K562 (cell line): ENCODE data around the gene TUT4. TPM values are rescaled to one million over a fixed set of nuclear protein-coding genes. Genes with fewer than 3 reads are reported as not detected.

Experiments
- ATAC-seq: fragments of 200-7000 bp; cut with Tn5 transposase; 3 replicates; pipeline ENCODE4 v1.9.1; 2020; ENCODE audit warnings: moderate library complexity
- BruUV-seq: library from RNA; stranded (reverse); fragments of 400-500 nt; replicated peaks from 2 replicates; lab custom pipeline; 2021; lab: Mats Ljungman, UMichigan
- CTCF ChIA-PET: fragments of 300-600 bp; formaldehyde crosslinking; extraction: SDS; loops from one replicate; lab custom pipeline; 2021; ENCODE audit warnings: low intra/inter-chr PET ratio; lab: Yijun Ruan, JAX
- POLR2A ChIA-PET: fragments of 300-600, 350-650 bp; sonication (Branson Sonifier 250); formaldehyde crosslinking; extraction: SDS; loops from one replicate; lab custom pipeline; 2021; ENCODE audit warnings: antibody characterized with exemption, inconsistent platforms; lab: Yijun Ruan, JAX
- DNase-seq, 4 experiments: peaks; one replicate each; pipeline versions ENCODE4 v3.0.0 to v3.0.0-alpha.2; 2011 to 2018; ENCODE audit warnings: low spot score in 3 of 4, mixed read lengths in 3 of 4; ENCODE audit errors: extremely low read depth in 1 of 4
- FAIRE-seq: peaks from 2 replicates; lab custom pipeline; 2011; peaks lifted over from hg19 to GRCh38; lab: Jason Lieb, UNC
- H2AFZ ChIP-seq: 2 replicates; pipeline ENCODE4 v1.6.0; 2011; ENCODE audit warnings: low read depth, low read length, control low read depth, inconsistent platforms
- H3K27ac ChIP-seq: fragments of 200-600 bp; 3 replicates; pipeline ENCODE4 v1.8.0; 2011; ENCODE audit warnings: low read depth, mild to moderate bottlenecking, control low read depth, inconsistent platforms, low read length, moderate library complexity, mixed read lengths; ENCODE audit errors: extremely low read depth
- H3K27me3 ChIP-seq, 2 experiments: fragments of 300-600 bp in 1 of 2; 2 replicates in 1 of 2; 3 replicates in 1 of 2; pipeline versions ENCODE4 v1.6.0 to v1.8.0; 2011; ENCODE audit warnings: inconsistent platforms in 2 of 2, low read length in 2 of 2, mild to moderate bottlenecking in 1 of 2, mixed read lengths in 1 of 2, moderate library complexity in 1 of 2; ENCODE audit not compliant: control insufficient read depth in 2 of 2, insufficient read depth in 2 of 2
- H3K36me3 ChIP-seq: fragments of 300-600 bp; 3 replicates; pipeline ENCODE4 v1.8.0; 2011; ENCODE audit warnings: mild to moderate bottlenecking, low read length, inconsistent platforms; ENCODE audit not compliant: control insufficient read depth, insufficient read depth
- H3K4me1 ChIP-seq, 2 experiments: fragments of 200-600 bp in 1 of 2; replicated peaks in 1 of 2; 2 replicates in 1 of 2; 3 replicates in 1 of 2; pipeline versions ENCODE4 v1.5.1 to v1.8.0; 2011; ENCODE audit warnings: inconsistent platforms in 2 of 2, low read length in 2 of 2, mild to moderate bottlenecking in 1 of 2, mixed read lengths in 1 of 2, moderate library complexity in 1 of 2; ENCODE audit not compliant: control insufficient read depth in 2 of 2, insufficient read depth in 2 of 2
- H3K4me2 ChIP-seq: 2 replicates; pipeline ENCODE4 v1.6.1; 2011; ENCODE audit warnings: low read length, control low read depth, inconsistent platforms, mixed read lengths; ENCODE audit not compliant: insufficient read depth
- H3K4me3 ChIP-seq: fragments of 200-600 bp; sonication (generic), shearing (Covaris generic); 2 replicates; pipeline ENCODE4 v1.5.1; 2016; ENCODE audit warnings: control low read depth, inconsistent platforms
- H3K79me2 ChIP-seq: fragments of 200-600 bp; 3 replicates; pipeline ENCODE4 v1.8.0; 2011; ENCODE audit warnings: low read length, inconsistent platforms; ENCODE audit not compliant: control insufficient read depth, insufficient read depth
- H3K9ac ChIP-seq, 2 experiments: 2 replicates each; pipeline versions ENCODE4 v1.6.0 to v1.6.1; 2011; ENCODE audit warnings: low read depth in 2 of 2, low read length in 2 of 2, control low read depth in 1 of 2, inconsistent platforms in 1 of 2, mild to moderate bottlenecking in 1 of 2, mixed read lengths in 1 of 2; ENCODE audit not compliant: insufficient read depth in 1 of 2
- H3K9me1 ChIP-seq: one replicate; pipeline ENCODE4 v1.6.0; 2011; ENCODE audit warnings: inconsistent platforms, mild to moderate bottlenecking, low read length, moderate library complexity; ENCODE audit not compliant: control insufficient read depth, insufficient read depth
- H3K9me3 ChIP-seq: replicated peaks from 2 replicates; pipeline ENCODE4 v1.5.1; 2011; ENCODE audit warnings: low read depth, low read length, inconsistent platforms; ENCODE audit not compliant: control insufficient read depth, insufficient read depth
- H4K20me1 ChIP-seq: replicated peaks from 2 replicates; pipeline ENCODE4 v1.6.1; 2011; ENCODE audit warnings: low read length, inconsistent platforms, mixed read lengths; ENCODE audit not compliant: control insufficient read depth, insufficient read depth
- ATF1 ChIP-seq, 2 experiments: fragments of 450-650 bp in 1 of 2; IDR thresholded peaks; 2 replicates each; pipeline ENCODE4 v1.6.1; 2016; ENCODE audit warnings: missing compliant biosample characterization in 1 of 2, missing genetic modification characterization in 1 of 2
- BMI1 ChIP-seq: fragments of 150-350 bp; IDR thresholded peaks from 2 replicates; pipeline ENCODE4 v1.6.1; 2014; ENCODE audit warnings: low read length
- CREM ChIP-seq: IDR thresholded peaks from 2 replicates; pipeline ENCODE4 v1.6.1; 2014; ENCODE audit warnings: antibody characterized with exemption, low read depth
- DPF2 ChIP-seq: fragments of 450-650 bp; IDR thresholded peaks from 2 replicates; pipeline ENCODE4 v1.6.1; 2016
- EHMT2 ChIP-seq: fragments of 450-650 bp; IDR thresholded peaks from 2 replicates; pipeline ENCODE4 v1.6.1; 2018; ENCODE audit warnings: antibody characterized with exemption
- EWSR1 ChIP-seq: fragments of 450-650 bp; IDR thresholded peaks from 2 replicates; pipeline ENCODE4 v1.6.1; 2018; ENCODE audit warnings: borderline replicate concordance, mild to moderate bottlenecking, low read depth, moderate library complexity; ENCODE audit not compliant: partially characterized antibody
- FOXJ2 ChIP-seq: fragments of 200-800 bp; sonication (Bioruptor generic); IDR thresholded peaks from 2 replicates; pipeline ENCODE4 v1.6.1; 2016; ENCODE audit warnings: missing genetic modification characterization, missing compliant biosample characterization
- FOXK2 ChIP-seq, 2 experiments: fragments of 450-650 bp; IDR thresholded peaks in 1 of 2; conservative IDR thresholded peaks in 1 of 2; 2 replicates each; pipeline ENCODE4 v1.6.1; 2016; ENCODE audit warnings: low read depth in 2 of 2, mild to moderate bottlenecking in 1 of 2
- GMEB1 ChIP-seq: fragments of 250-450 bp; sonication (Bioruptor Pico); IDR thresholded peaks from 2 replicates; pipeline ENCODE4 v1.4.0; 2020; ENCODE audit warnings: mild to moderate bottlenecking
- HDAC1 ChIP-seq, 2 experiments: fragments of 450-650 bp; IDR thresholded peaks; 2 replicates each; pipeline ENCODE4 v1.6.1; 2016 to 2017; ENCODE audit warnings: inconsistent platforms in 1 of 2, mild to moderate bottlenecking in 1 of 2, moderate library complexity in 1 of 2
- KDM1A ChIP-seq, 2 experiments: fragments of 450-650 bp; IDR thresholded peaks; 2 replicates each; pipeline ENCODE4 v1.6.1; 2016; ENCODE audit warnings: mild to moderate bottlenecking in 2 of 2
- LEF1 ChIP-seq: fragments of 450-650 bp; IDR thresholded peaks from 2 replicates; pipeline ENCODE4 v1.6.1; 2016; ENCODE audit warnings: mild to moderate bottlenecking
- SOX6 ChIP-seq: fragments of 450-650 bp; IDR thresholded peaks from 2 replicates; pipeline ENCODE4 v1.6.1; 2014; ENCODE audit warnings: mild to moderate bottlenecking
- ZBTB2 ChIP-seq: fragments of 450-650 bp; IDR thresholded peaks from 2 replicates; pipeline ENCODE4 v1.6.1; 2016; ENCODE audit warnings: antibody characterized with exemption
- ZKSCAN8 ChIP-seq: fragments of 200-800 bp; sonication (Bioruptor generic); IDR thresholded peaks from 2 replicates; pipeline ENCODE4 v1.6.1; 2016; ENCODE audit warnings: missing genetic modification characterization, missing compliant biosample characterization
- ZNF174 ChIP-seq: fragments of 250-450 bp; sonication (Bioruptor Pico); IDR thresholded peaks from 2 replicates; pipeline ENCODE4 v1.4.0; 2020; ENCODE audit warnings: mild to moderate bottlenecking
- ZNF398 ChIP-seq: fragments of 250-450 bp; sonication (Bioruptor Pico); IDR thresholded peaks from 2 replicates; pipeline ENCODE4 v1.8.0; 2021; ENCODE audit warnings: moderate library complexity, mild to moderate bottlenecking, inconsistent platforms
- WGBS: fragments of 100-300 bp; shearing (Covaris generic); methylation state at CpG from one replicate; pipeline ENCODE4 v1.1.6; 2016; ENCODE audit warnings: low coverage, mixed read lengths; ENCODE audit not compliant: insufficient coverage; ENCODE audit errors: missing lambda C conversion rate; 5-methylcytosine and 5-hydroxymethylcytosine counted together
- in situ Hi-C: fragments of 300-500 bp; cut with MboI; formaldehyde crosslinking; loops from 4 replicates; pipeline ENCODE4 v1.15.0; 2018; ENCODE audit warnings: inconsistent platforms, mixed read lengths
- intact Hi-C: fragments of 100-400 bp; cut with micrococcal nuclease; formaldehyde crosslinking; loops from 2 replicates; pipeline ENCODE4 v1.14.2; 2022
- polyA plus RNA-seq, 8 experiments: library from polyadenylated mRNA; depleted of rRNA in 4 of 8; stranded (reverse) in 5 of 8; unstranded in 3 of 8; fragments of >200 nt; fragmentation: Nextera tagmentation in 2 of 8; fragmentation: Illumina TruSeq in 1 of 8; extraction: Ambion mirVana in 2 of 8; extraction: Trizol in 1 of 8; gene quantifications; 2 replicates each; pipeline versions ENCODE4 v1.2.1 to v1.2.3, GENCODE V29; 2011 to 2014; ENCODE audit warnings: inconsistent platforms in 1 of 8, missing spikeins in 1 of 8
- total RNA-seq, 7 experiments: library from RNA; depleted of rRNA in 6 of 7; stranded (reverse); fragments of >200 nt in 6 of 7; fragmentation: Illumina TruSeq in 2 of 7; extraction: Trizol in 2 of 7; gene quantifications; 2 replicates each; pipeline versions ENCODE4 v1.2.1 to v1.2.3, GENCODE V29; 2011 to 2021; ENCODE audit warnings: low replicate concordance in 1 of 7

Gene TUT4
- total and polyA plus RNA-seq, 9 of the 15 experiments (the other 6 are each of a cell fraction or from before 2014, with no cell fraction given), result 15.8 to 53.5 (median 36.7) TPM

- H3K27me3 ChIP-seq, result no peaks in the 10 kb centered on the region
- in situ Hi-C loops (no loop called here), intact Hi-C loops (loop anchor here (1.0 to 5.0 kb wide), 4 partner anchors 19 to 495 kb away; partner anchors contain the start of genes BTF3L4 and TXNDC12)
- H3K27ac ChIP-seq, result peak overlapping the region; percentile 87
- H3K9me3 ChIP-seq, result no peaks in the 10 kb centered on the region
- DNase-seq (peak; percentile 35 to 76 (median 48)), ATAC-seq (peak; percentile 63), FAIRE-seq (no peak)
- WGBS, result under 1% methylated on average over 14 of the region's 14 CpGs
- peak overlapping the region; percentile 77 for H3K4me3 ChIP-seq
- H3K4me2 ChIP-seq, result peak overlapping the region; percentile 96
- H3K79me2 ChIP-seq, result peaks cover 56% of the 10 kb centered on the region
- ChIA-PET CTCF (interaction anchor here (0.5 to 0.8 kb wide), 2 partner anchors 16 to 134 kb away, joined by 4 to 5 read pairs; no protein-coding TSS in a partner anchor), POLR2A (no interaction called here)
- peak overlapping the region; percentile 91 for H2AFZ ChIP-seq
- peak overlapping the region; percentile 82 to 93 for H3K9ac ChIP-seq
- no TSS peak for BruUV-seq
- no peaks in the 10 kb centered on the region for H3K36me3 ChIP-seq
- peaks cover 10% of the 10 kb centered on the region for H4K20me1 ChIP-seq
- H3K9me1 ChIP-seq, result no peaks in the 10 kb centered on the region
- peaks cover 9 to 19% of the 10 kb centered on the region in 2 experiments; a peak in 3 of 5 replicates for H3K4me1 ChIP-seq
- 0 out of 2 replicates have a peak, but pooled peaks have one; percentile 10 for TF ChIP-seq DPF2
- 0 out of 2 replicates have a peak, but pooled peaks have one; percentile 44 for TF ChIP-seq ZBTB2
- no peak for TF ChIP-seq ZNF174
- 0 out of 2 replicates have a peak, but pooled peaks have one; percentile 34 for TF ChIP-seq FOXJ2 (tag)
- no peak for TF ChIP-seq ZNF398
- TF ChIP-seq ZKSCAN8, result peak; percentile 96
- peak; percentile 72 to 73 for TF ChIP-seq KDM1A (IDR thresholded peaks at IDR 0.05)
- 0 out of 2 replicates have a peak, but pooled peaks have one; percentile 8 for TF ChIP-seq SOX6
- peak; percentile 66 for TF ChIP-seq CREM
- no peak for TF ChIP-seq ATF1 (CRISPR knock-in tag; IDR thresholded peaks at IDR 0.05)
- 0 out of 2 replicates have a peak, but pooled peaks have one; percentile 60 for TF ChIP-seq ATF1 (tag; IDR thresholded peaks at IDR 0.05)
- TF ChIP-seq GMEB1 (CRISPR knock-in tag), result 0 out of 2 replicates have a peak, but pooled peaks have one; percentile 6
- TF ChIP-seq EWSR1, result no peak
- no peak for TF ChIP-seq BMI1
- no peak for TF ChIP-seq EHMT2
- peak in 1 of 2 experiments; percentile 82 for TF ChIP-seq FOXK2 (conservative IDR thresholded peaks at IDR 0.05 in 1 of 2, IDR thresholded peaks at IDR 0.05 in 1 of 2; ENCODE audit: low read depth in 2 of 2)
- peak in 1 of 2 experiments; percentile 12; a peak in 1 of 4 replicates for TF ChIP-seq HDAC1 (IDR thresholded peaks at IDR 0.05)
- TF ChIP-seq LEF1, result 0 out of 2 replicates have a peak, but pooled peaks have one; percentile 36
Measured at GRCh38 chr1:52552236-52552504, 722 bp downstream of the TUT4 start.
